Hepatocyte (in vitro differentiated cells): Measurements from ENCODE around the gene MPZL1.

ENCODE experiments used
- EZH2 ChIP-seq: fragments of 200-600 bp; sonication (generic); IDR thresholded peaks from 2 replicates; pipeline ENCODE4 v1.6.1; 2016; ENCODE audit warnings: antibody characterized with exemption, mild to moderate bottlenecking, borderline replicate concordance
- TF ChIP-seq, protein P1 (sequence below): fragments of 200-600 bp; sonication (generic); IDR thresholded peaks from 2 replicates; pipeline ENCODE4 v1.5.1; 2016; ENCODE audit warnings: antibody characterized with exemption, mild to moderate bottlenecking; ENCODE audit not compliant: poor library complexity

DNA sequence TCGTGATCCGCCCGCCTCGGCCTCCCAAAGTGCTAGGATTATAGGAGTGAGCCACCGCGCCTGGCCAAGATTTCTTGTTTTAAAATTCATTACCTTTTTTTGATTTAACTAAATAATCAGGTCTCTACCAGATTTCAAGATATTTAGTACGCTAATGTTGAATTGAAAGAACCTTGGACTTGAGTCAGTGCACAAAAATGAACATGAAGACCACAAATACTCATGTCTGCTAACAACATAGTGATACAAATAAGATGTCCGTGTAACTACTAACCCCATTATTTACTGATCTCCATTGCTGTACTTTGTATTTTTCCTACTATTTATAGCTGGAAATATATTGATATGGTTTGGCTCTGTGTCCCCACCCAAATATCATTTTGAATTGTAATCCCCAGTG is 16.4 kb downstream of the MPZL1 start:
- TF ChIP-seq EZH2: no peak
- TF ChIP-seq, protein P1, sequence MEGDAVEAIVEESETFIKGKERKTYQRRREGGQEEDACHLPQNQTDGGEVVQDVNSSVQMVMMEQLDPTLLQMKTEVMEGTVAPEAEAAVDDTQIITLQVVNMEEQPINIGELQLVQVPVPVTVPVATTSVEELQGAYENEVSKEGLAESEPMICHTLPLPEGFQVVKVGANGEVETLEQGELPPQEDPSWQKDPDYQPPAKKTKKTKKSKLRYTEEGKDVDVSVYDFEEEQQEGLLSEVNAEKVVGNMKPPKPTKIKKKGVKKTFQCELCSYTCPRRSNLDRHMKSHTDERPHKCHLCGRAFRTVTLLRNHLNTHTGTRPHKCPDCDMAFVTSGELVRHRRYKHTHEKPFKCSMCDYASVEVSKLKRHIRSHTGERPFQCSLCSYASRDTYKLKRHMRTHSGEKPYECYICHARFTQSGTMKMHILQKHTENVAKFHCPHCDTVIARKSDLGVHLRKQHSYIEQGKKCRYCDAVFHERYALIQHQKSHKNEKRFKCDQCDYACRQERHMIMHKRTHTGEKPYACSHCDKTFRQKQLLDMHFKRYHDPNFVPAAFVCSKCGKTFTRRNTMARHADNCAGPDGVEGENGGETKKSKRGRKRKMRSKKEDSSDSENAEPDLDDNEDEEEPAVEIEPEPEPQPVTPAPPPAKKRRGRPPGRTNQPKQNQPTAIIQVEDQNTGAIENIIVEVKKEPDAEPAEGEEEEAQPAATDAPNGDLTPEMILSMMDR: no peak
